ENCODE measurements around the gene RACGAP1. TPM values are rescaled to one million over a fixed set of nuclear protein-coding genes. Genes with fewer than 3 reads are reported as not detected.

Gene RACGAP1
- total RNA-seq, 3 donors from 2014 or later = 16.0 to 45.5 (median 34.4) TPM

DNA sequence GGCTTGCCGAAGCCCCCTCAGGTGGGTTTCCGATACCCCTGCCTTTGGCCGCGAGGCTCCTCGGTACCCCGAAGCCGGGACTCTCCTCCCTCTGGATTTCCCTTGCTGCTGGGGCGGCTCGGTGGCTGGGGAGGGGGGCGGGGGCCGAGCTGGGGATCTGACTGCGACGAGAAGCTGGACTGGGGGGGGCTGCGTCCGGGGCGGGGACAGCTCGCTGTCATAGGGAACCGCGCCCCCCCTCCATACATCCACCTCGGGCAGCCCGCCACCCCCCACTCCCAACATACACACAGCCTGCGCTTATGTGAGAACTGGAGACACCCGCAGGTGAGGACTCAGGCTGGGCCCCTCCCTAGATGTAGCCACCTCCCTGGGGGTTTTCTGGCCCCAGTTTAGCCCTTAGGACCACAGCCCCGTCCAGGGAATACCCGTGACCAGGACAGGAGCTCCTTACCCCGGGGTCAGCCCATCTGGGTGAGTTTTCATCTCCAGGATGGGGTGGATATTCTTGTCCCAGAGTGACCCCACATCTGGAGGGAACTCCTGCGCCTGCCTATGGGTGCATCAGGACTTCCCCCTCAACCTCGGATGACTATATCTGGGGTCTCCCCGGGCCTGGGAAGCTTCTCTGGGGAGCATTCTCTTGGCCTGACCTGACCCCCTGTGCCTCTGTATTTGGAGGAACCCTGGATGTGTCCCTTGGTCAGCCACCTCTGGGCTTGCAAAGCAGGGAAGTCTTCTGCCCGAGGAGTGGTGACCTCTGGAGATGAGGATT lies 32.8 kb upstream of the RACGAP1 start:
- intact Hi-C loops (cut with DNase I, micrococcal nuclease) = loop anchor here in 1 of 2 donors (10.0 kb wide), 1 partner anchor 93 kb away; the partner anchor contains the start of gene AQP5
- ATAC-seq = no peak
- H3K4me1 ChIP-seq (ENCODE audit: low read depth) = peaks cover 15% of the 10 kb centered on the region
- H3K4me3 ChIP-seq = no peak overlapping the region
- no peaks in the 10 kb centered on the region for H3K36me3 ChIP-seq (ENCODE audit: low read depth)
- peak in 1 of 3 donors; percentile 50 for DNase-seq
- H3K9me3 ChIP-seq = no peaks in the 10 kb centered on the region
- TF ChIP-seq, protein P1, sequence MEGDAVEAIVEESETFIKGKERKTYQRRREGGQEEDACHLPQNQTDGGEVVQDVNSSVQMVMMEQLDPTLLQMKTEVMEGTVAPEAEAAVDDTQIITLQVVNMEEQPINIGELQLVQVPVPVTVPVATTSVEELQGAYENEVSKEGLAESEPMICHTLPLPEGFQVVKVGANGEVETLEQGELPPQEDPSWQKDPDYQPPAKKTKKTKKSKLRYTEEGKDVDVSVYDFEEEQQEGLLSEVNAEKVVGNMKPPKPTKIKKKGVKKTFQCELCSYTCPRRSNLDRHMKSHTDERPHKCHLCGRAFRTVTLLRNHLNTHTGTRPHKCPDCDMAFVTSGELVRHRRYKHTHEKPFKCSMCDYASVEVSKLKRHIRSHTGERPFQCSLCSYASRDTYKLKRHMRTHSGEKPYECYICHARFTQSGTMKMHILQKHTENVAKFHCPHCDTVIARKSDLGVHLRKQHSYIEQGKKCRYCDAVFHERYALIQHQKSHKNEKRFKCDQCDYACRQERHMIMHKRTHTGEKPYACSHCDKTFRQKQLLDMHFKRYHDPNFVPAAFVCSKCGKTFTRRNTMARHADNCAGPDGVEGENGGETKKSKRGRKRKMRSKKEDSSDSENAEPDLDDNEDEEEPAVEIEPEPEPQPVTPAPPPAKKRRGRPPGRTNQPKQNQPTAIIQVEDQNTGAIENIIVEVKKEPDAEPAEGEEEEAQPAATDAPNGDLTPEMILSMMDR (IDR thresholded peaks at IDR 0.05) = no peak

DNA sequence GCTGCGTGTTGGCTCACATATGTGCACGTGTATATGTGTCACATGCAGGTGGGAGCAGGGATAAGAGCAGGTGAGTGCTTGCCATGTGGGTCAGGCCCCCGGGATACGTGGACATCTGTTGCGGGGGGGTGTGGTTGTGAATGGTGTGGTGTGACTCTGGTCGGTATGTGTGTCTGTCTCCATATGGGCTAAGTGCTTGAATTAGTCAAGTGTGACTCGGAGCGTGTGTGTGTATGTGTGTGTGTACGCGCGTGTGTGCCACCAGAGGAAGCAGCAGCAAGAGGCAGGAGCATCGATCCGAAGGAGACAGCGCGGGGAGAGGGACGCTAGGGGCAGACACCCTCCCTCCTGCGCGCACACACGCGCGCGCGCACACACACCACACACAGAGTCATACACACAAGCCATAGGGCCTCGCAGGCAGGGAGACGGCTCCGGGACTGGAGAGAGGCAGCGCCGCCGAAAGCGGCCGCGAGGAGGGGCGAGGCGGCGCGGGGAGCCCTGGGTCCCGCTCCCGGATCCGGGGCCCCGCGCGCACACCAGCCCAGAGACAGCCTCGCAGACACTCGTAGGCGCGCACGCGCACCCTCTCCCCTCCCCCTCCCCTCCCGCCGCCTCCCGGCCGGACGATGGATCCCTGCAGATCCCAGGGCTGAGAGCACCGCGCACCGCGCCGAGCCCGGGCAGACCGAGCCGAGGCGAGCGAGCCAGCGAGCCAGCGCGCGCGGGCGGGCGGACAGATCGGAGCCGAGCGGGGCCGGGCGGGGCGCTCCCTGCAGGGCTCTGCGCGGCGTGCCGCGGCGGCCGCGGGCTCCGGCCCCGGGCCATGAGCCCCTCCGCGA lies 31.9 kb upstream of the RACGAP1 start, which contains the start of gene ASIC1:
Gene ASIC1, plus strand, starts transcription at position 597 of the 842 bp plus-strand sequence. CDS start 1,171 bp downstream, outside the sequence.
- H3K4me1 ChIP-seq (ENCODE audit: low read depth) = peaks cover 15% of the 10 kb centered on the region
- TF ChIP-seq, protein P1 (IDR thresholded peaks at IDR 0.05) = no peak
- intact Hi-C loops (cut with DNase I, micrococcal nuclease) = loop anchor here in 1 of 2 donors (10.0 kb wide), 1 partner anchor 92 kb away; the partner anchor contains the start of gene AQP5

DNA sequence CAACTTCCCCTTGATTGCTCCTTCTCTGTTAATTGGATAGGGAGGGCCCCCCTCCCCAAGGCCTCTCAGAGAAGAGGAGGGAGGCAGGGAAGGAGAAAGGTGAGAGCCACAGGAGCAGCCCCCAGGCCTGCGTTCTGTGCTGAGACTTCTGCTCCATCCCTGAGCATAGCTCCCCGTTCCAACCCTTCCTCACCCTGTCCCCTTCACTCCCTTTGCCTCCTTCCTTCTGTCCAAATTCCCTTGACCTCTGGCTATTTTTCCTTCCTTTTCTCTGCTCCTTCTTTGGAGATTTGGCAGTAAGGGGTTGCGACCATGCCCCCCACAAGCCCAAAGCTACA lies 31.3 kb upstream of the RACGAP1 start:
- Histone ChIP-seq H3K4me1 (ENCODE audit: low read depth) (peaks cover 15% of the 10 kb centered on the region), H3K36me3 (ENCODE audit: low read depth) (no peaks in the 10 kb centered on the region), H3K9me3 (no peaks in the 10 kb centered on the region), H3K4me3 (no peak overlapping the region)
- ATAC-seq = no peak
- TF ChIP-seq, protein P1 (IDR thresholded peaks at IDR 0.05) = no peak
- intact Hi-C loops (cut with DNase I, micrococcal nuclease) = loop anchor here in 1 of 2 donors (10.0 kb wide), 1 partner anchor 92 kb away; the partner anchor contains the start of gene AQP5
- DNase-seq = peak in 1 of 3 donors; percentile 5

More for the DNA sequence above, 31.9 kb upstream of the RACGAP1 start, which contains the start of gene ASIC1:
- DNase-seq (peak; percentile 68 to 80 (median 71)), ATAC-seq (peak; percentile 80)
- no peaks in the 10 kb centered on the region for H3K9me3 ChIP-seq
- peak within 1 kb of the TSS; percentile 11 for H3K4me3 ChIP-seq
- H3K36me3 ChIP-seq (ENCODE audit: low read depth) = no peaks in the 10 kb centered on the region

DNA sequence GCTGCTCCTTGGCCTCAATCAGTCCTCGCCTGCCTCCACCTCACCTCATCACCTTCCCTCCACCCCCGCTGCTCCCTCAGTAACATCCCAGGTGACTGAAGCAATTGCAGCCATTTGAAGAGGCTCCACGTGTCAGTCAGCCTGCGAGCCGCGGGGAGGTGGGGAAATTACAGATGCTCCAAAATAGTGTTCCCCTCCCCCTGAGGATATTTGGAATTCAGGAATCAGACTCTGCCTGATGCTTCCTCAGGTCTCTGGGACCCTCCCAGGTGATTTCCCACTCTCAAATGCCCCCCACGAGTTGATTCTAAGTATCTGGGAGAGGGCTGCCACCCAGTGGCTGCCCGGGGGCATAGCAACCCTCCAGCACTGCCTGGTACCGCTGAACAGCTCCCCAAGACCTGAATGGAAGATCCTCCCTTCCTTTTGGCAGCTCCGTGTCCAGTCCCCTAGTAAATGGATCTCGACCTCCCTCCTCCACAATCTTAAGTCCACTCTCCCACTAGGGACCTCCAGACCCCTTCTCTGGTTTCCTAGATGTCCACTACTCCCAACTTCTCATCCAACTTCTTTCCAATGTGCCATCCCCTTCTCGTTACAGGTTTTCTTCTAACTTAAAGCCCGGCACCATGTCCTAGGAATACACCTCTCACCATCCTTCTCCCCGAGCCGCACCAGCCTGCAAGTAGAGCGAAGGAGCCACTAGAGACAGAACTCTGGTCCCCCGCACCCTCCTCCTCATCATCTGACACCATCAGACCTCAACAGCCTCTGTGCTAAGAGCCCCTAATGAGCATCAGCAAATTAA lies 30.7 kb upstream of the RACGAP1 start:
- peak; percentile 43 to 61 (median 54) for DNase-seq
- TF ChIP-seq, protein P1 (IDR thresholded peaks at IDR 0.05) = peak; percentile 87
- Histone ChIP-seq H3K4me3 (no peak overlapping the region), H3K36me3 (ENCODE audit: low read depth) (no peaks in the 10 kb centered on the region), H3K9me3 (no peaks in the 10 kb centered on the region), H3K4me1 (ENCODE audit: low read depth) (peaks cover 15% of the 10 kb centered on the region)
- ATAC-seq = peak; percentile 57
- intact Hi-C loops (cut with DNase I, micrococcal nuclease) = loop anchor here in 1 of 2 donors (10.0 kb wide), 1 partner anchor 91 kb away; the partner anchor contains the start of gene AQP5

DNA sequence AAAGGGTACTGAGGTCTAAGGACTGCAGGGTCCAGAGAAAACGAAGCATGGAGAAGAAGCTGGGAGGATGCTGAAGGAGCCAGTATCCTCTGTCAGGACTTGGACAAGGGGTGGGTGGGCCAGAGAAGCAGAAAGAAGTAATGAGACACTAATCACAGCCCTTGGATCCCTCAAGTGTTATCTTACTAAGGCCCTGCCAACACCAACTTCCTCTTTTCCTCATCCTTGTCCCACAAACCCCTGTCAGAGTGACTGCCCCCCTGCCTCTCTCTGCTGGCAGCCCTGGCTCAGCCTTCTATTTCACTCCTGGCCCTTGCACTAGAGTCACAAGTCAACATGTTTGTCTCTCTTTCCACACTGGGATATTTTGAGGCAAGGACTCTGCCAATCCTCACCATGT lies 28.3 kb upstream of the RACGAP1 start:
- peaks cover 15% of the 10 kb centered on the region for H3K4me1 ChIP-seq (ENCODE audit: low read depth)
- DNase-seq (peak in 1 of 3 donors; percentile 16), ATAC-seq (no peak)
- no peaks in the 10 kb centered on the region for H3K9me3 ChIP-seq
- TF ChIP-seq, protein P1 (IDR thresholded peaks at IDR 0.05) = no peak
- intact Hi-C loops (cut with DNase I, micrococcal nuclease) = loop anchor here in 1 of 2 donors (10.0 kb wide), 1 partner anchor 89 kb away; the partner anchor contains the start of gene AQP5
- no peak overlapping the region for H3K4me3 ChIP-seq
- H3K36me3 ChIP-seq (ENCODE audit: low read depth) = no peaks in the 10 kb centered on the region
